GM18499 (cell line): ENCODE data around the gene PODNL1.

Source experiments
- ATAC-seq: cut with Tn5 transposase; IDR thresholded peaks from one replicate; pipeline ENCODE4 v1.9.1; 2021; ENCODE audit warnings: moderate number of reproducible peaks; ENCODE audit not compliant: insufficient read depth, unreplicated experiment

PODNL1 gene

GRCh38 chr19:13899912-13900584 lies 38.2 kb downstream of the PODNL1 start:
- ATAC-seq = no peak

GRCh38 chr19:13899393-13899792 lies 38.8 kb downstream of the PODNL1 start:
- no peak for ATAC-seq

GRCh38 chr19:13896227-13896626 lies 42.0 kb downstream of the PODNL1 start:
- ATAC-seq = no peak

GRCh38 chr19:13894552-13894951 lies 43.7 kb downstream of the PODNL1 start:
- no peak for ATAC-seq

GRCh38 chr19:13892870-13893269 lies 45.3 kb downstream of the PODNL1 start:
- ATAC-seq = no peak

GRCh38 chr19:13890136-13890535 lies 48.1 kb downstream of the PODNL1 start:
- no peak for ATAC-seq

- no peak for ATAC-seq
Observed at GRCh38 chr19:13888281-13888680, 49.9 kb downstream of the PODNL1 start.

- ATAC-seq = no peak
Observed at GRCh38 chr19:13887517-13887916, 50.7 kb downstream of the PODNL1 start.

- no peak for ATAC-seq
Observed at GRCh38 chr19:13887018-13887436, 51.2 kb downstream of the PODNL1 start.

- no peak for ATAC-seq
Observed at GRCh38 chr19:13885826-13886365, 52.3 kb downstream of the PODNL1 start.

GRCh38 chr19:13884726-13885591 lies 53.3 kb downstream of the PODNL1 start:
- no peak for ATAC-seq

- ATAC-seq = no peak
Observed at GRCh38 chr19:13883516-13884064, 54.6 kb downstream of the PODNL1 start.

GRCh38 chr19:13882836-13883235 lies 55.4 kb downstream of the PODNL1 start:
- no peak for ATAC-seq

GRCh38 chr19:13882419-13882795 lies 55.8 kb downstream of the PODNL1 start:
- ATAC-seq = no peak

- ATAC-seq = no peak
Observed at GRCh38 chr19:13881692-13882418, 56.4 kb downstream of the PODNL1 start.

- no peak for ATAC-seq
Observed at GRCh38 chr19:13881251-13881691, 56.9 kb downstream of the PODNL1 start.
